Mesenchymal stem cell (in vitro differentiated cells and primary cell): ENCODE measurements around the gene RCBTB2.

Experiments
- DNase-seq: peaks from one replicate; pipeline ENCODE4 v3.0.0-alpha.2; 2013
- H2AFZ ChIP-seq: one replicate; pipeline ENCODE4 v1.6.1; 2013; ENCODE audit warnings: low read depth, mild to moderate bottlenecking, control low read depth, inconsistent platforms, low read length, moderate library complexity
- H2AK5ac ChIP-seq: 2 replicates; pipeline ENCODE4 v1.6.1; 2013; ENCODE audit warnings: low read length, moderate library complexity, mild to moderate bottlenecking, inconsistent platforms; ENCODE audit not compliant: severe bottlenecking
- H2BK120ac ChIP-seq: one replicate; pipeline ENCODE4 v1.6.1; 2013; ENCODE audit warnings: low read depth, mild to moderate bottlenecking, inconsistent platforms, low read length, moderate library complexity
- H2BK12ac ChIP-seq, 2 experiments: one replicate each; pipeline ENCODE4 v1.6.1; 2013; ENCODE audit warnings: inconsistent platforms in 2 of 2, low read length in 2 of 2, mild to moderate bottlenecking in 2 of 2, moderate library complexity in 2 of 2, control low read depth in 1 of 2
- H2BK15ac ChIP-seq: one replicate; pipeline ENCODE4 v1.6.1; 2013; ENCODE audit warnings: mild to moderate bottlenecking, low read depth, inconsistent platforms; ENCODE audit not compliant: poor library complexity, severe bottlenecking
- H2BK5ac ChIP-seq: 2 replicates; pipeline ENCODE4 v1.6.1; 2013; ENCODE audit warnings: low read depth, mild to moderate bottlenecking, low read length, control low read depth, inconsistent platforms; ENCODE audit not compliant: poor library complexity, severe bottlenecking
- H3K14ac ChIP-seq, 2 experiments: one replicate each; pipeline ENCODE4 v1.6.1; 2013; ENCODE audit warnings: inconsistent platforms in 2 of 2, low read length in 2 of 2, control low read depth in 1 of 2, mild to moderate bottlenecking in 1 of 2, moderate library complexity in 1 of 2
- H3K18ac ChIP-seq, 2 experiments: one replicate each; pipeline ENCODE4 v1.6.1; 2013; ENCODE audit warnings: inconsistent platforms in 2 of 2, low read length in 2 of 2, control low read depth in 1 of 2, low read depth in 1 of 2, mild to moderate bottlenecking in 1 of 2
- H3K23ac ChIP-seq, 2 experiments: one replicate each; pipeline ENCODE4 v1.6.1; 2013; ENCODE audit warnings: inconsistent platforms in 2 of 2, low read length in 2 of 2, mild to moderate bottlenecking in 2 of 2, moderate library complexity in 2 of 2, control low read depth in 1 of 2
- H3K27ac ChIP-seq: 2 replicates; pipeline ENCODE4 v1.5.1; 2013; ENCODE audit warnings: mild to moderate bottlenecking, moderate library complexity, low read length, control low read depth, inconsistent platforms; ENCODE audit not compliant: poor library complexity, severe bottlenecking
- H3K27me3 ChIP-seq, 2 experiments: 2 replicates each; pipeline versions ENCODE4 v1.6.1 to v1.7.0; 2013; ENCODE audit warnings: low read length in 2 of 2, mild to moderate bottlenecking in 2 of 2, moderate library complexity in 2 of 2, control low read depth in 1 of 2, inconsistent platforms in 1 of 2; ENCODE audit not compliant: control insufficient read depth in 1 of 2, insufficient read depth in 1 of 2
- H3K36me3 ChIP-seq, 2 experiments: 2 replicates each; pipeline versions ENCODE4 v1.6.1 to v1.7.0; 2013; ENCODE audit warnings: low read length in 2 of 2, control low read depth in 1 of 2, inconsistent platforms in 1 of 2, low read depth in 1 of 2, mild to moderate bottlenecking in 1 of 2; ENCODE audit not compliant: insufficient read depth in 2 of 2, control insufficient read depth in 1 of 2
- H3K4ac ChIP-seq, 2 experiments: one replicate each; pipeline ENCODE4 v1.6.1; 2013; ENCODE audit warnings: inconsistent platforms in 2 of 2, low read length in 2 of 2, mild to moderate bottlenecking in 2 of 2, moderate library complexity in 2 of 2, control low read depth in 1 of 2, low read depth in 1 of 2
- H3K4me1 ChIP-seq: 2 replicates; pipeline ENCODE4 v1.6.1; 2013; ENCODE audit warnings: low read depth, low read length, control low read depth; ENCODE audit not compliant: control insufficient read depth, insufficient read depth
- H3K4me2 ChIP-seq: 2 replicates; pipeline ENCODE4 v1.6.1; 2013; ENCODE audit warnings: low read length, mild to moderate bottlenecking, inconsistent platforms; ENCODE audit not compliant: poor library complexity, severe bottlenecking
- H3K4me3 ChIP-seq, 2 experiments: 2 replicates each; pipeline versions ENCODE4 v1.5.1 to v1.7.0; 2013; ENCODE audit warnings: low read length in 2 of 2, mild to moderate bottlenecking in 2 of 2, control low read depth in 1 of 2, low read depth in 1 of 2; ENCODE audit not compliant: insufficient read depth in 1 of 2
- H3K79me1 ChIP-seq: replicated peaks from 2 replicates; pipeline ENCODE4 v1.6.1; 2013; ENCODE audit warnings: mild to moderate bottlenecking, control low read depth, low read length, inconsistent platforms; ENCODE audit not compliant: poor library complexity, severe bottlenecking
- H3K9ac ChIP-seq: 2 replicates; pipeline ENCODE4 v1.7.0; 2013; ENCODE audit warnings: mild to moderate bottlenecking, low read length, moderate library complexity
- H3K9me3 ChIP-seq: 2 replicates; pipeline ENCODE4 v1.7.0; 2013; ENCODE audit warnings: mild to moderate bottlenecking, low read length; ENCODE audit not compliant: control insufficient read depth
- H4K8ac ChIP-seq: one replicate; pipeline ENCODE4 v1.6.1; 2013; ENCODE audit warnings: inconsistent platforms, mild to moderate bottlenecking, low read length, moderate library complexity
- H4K91ac ChIP-seq: one replicate; pipeline ENCODE4 v1.6.1; 2013; ENCODE audit warnings: mild to moderate bottlenecking, low read length, inconsistent platforms
- WGBS: methylation state at CpG from one replicate; pipeline ENCODE4 v1.1.7; 2013; ENCODE audit warnings: mixed read lengths; 5-methylcytosine and 5-hydroxymethylcytosine counted together

Gene RCBTB2

DNA sequence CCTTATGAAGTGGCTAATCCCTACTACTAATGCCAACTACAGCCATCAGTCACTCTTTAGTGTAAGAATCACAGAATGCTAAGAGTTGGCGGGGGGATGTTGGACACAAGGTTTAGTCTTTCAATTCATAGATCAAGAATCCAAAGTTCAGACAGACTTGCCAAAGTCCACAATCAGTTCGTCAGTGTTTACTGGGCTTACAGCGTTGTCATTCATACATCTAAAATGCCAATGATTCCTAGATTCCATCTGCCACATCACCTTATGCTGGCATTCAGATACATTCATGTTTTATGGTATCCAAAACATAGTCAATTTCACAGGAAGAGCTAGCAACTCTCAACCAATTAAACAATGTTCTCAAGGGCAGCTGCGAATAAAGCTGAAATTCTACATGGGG is 18.1 kb downstream of the RCBTB2 start:
- H3K27ac ChIP-seq = no peak overlapping the region
- H4K91ac ChIP-seq = no peak overlapping the region
- no peak overlapping the region for H3K4me2 ChIP-seq
- no peak overlapping the region for H3K14ac ChIP-seq
- H3K27me3 ChIP-seq = no peaks in the 10 kb centered on the region
- no peak overlapping the region for H3K9ac ChIP-seq
- H2BK5ac ChIP-seq = no peak overlapping the region
- H2BK120ac ChIP-seq = no peak overlapping the region
- H3K4ac ChIP-seq = no peak overlapping the region
- no peak for DNase-seq
- WGBS = 97% methylated on average over 4 of the region's 4 CpGs
- no peaks in the 10 kb centered on the region for H3K9me3 ChIP-seq
- no peaks in the 10 kb centered on the region for H3K79me1 ChIP-seq
- H2AK5ac ChIP-seq = no peak overlapping the region
- no peak overlapping the region for H2AFZ ChIP-seq
- H4K8ac ChIP-seq = no peak overlapping the region
- no peak overlapping the region for H2BK15ac ChIP-seq
- H3K4me3 ChIP-seq = no peak overlapping the region
- H3K23ac ChIP-seq = no peak overlapping the region
- H2BK12ac ChIP-seq = no peak overlapping the region
- H3K18ac ChIP-seq = no peak overlapping the region
- H3K4me1 ChIP-seq = no peaks in the 10 kb centered on the region
- peaks cover 3 to 6% of the 10 kb centered on the region in 2 experiments for H3K36me3 ChIP-seq

DNA sequence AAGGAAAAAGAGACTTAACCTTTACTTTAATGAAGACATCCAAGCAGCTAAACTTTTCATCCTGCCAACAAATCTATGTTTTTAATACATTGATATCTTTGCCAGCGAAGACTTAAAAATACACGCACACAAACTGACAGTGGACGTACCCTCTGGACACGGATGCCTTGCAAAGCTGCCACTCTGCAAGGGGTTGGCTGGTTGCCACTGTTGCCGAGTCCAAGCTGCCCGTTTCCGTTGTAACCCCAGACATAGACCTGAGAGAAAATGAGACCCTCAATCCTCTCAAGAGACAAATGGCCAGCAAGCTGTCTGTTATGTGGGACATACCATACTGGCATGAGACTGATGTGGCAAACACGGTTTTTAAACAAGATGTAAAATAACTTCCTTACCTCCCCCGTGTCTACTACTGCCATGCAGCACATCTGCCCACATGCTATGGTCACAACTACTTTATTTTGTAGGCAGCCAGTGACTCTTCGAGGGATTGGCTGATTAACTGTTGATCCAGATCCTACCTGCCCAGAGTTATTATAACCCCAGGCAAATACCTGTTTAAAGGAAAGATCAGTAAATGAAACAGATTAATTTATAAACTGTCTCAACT is 21.2 kb downstream of the RCBTB2 start:
- no peak overlapping the region for H2BK15ac ChIP-seq
- no peak overlapping the region for H4K91ac ChIP-seq
- H3K79me1 ChIP-seq = no peaks in the 10 kb centered on the region
- no peaks in the 10 kb centered on the region for H3K9me3 ChIP-seq
- no peak overlapping the region for H3K18ac ChIP-seq
- H2BK5ac ChIP-seq = no peak overlapping the region
- peaks cover 6 to 12% of the 10 kb centered on the region in 2 experiments for H3K36me3 ChIP-seq
- no peak overlapping the region for H3K27ac ChIP-seq
- no peaks in the 10 kb centered on the region for H3K27me3 ChIP-seq
- no peak overlapping the region for H2AFZ ChIP-seq
- H3K4me2 ChIP-seq = no peak overlapping the region
- H2BK120ac ChIP-seq = no peak overlapping the region
- no peak overlapping the region for H2AK5ac ChIP-seq
- no peak overlapping the region for H3K9ac ChIP-seq
- DNase-seq = no peak
- H3K4ac ChIP-seq = no peak overlapping the region
- H3K4me3 ChIP-seq = no peak overlapping the region
- no peak overlapping the region for H3K14ac ChIP-seq
- WGBS = 93% methylated on average over 10 of the region's 10 CpGs
- no peak overlapping the region for H4K8ac ChIP-seq
- H2BK12ac ChIP-seq = no peak overlapping the region
- H3K23ac ChIP-seq = no peak overlapping the region
- H3K4me1 ChIP-seq = no peaks in the 10 kb centered on the region

DNA sequence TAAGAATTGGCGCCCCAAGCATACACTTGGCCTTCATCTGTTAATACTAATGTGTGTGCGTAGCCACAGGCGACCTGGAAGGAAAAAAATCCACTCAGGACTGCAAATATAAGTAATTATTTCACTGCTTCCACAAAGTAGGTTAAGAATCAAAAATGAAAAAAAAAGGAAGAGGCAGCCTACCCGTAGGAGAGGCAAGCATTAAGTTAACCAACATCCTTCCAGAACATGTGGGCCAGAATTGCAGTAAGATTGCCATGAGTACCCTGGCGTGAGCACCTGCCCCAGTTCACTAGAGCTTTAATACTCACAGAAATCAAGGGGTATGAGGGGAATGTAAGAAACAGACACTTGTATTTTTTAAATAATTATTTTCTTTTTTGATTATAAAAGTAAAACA is 22.2 kb downstream of the RCBTB2 start:
- no peak overlapping the region for H3K4me2 ChIP-seq
- no peak for DNase-seq
- H3K4me3 ChIP-seq = no peak overlapping the region
- no peak overlapping the region for H3K18ac ChIP-seq
- H2BK12ac ChIP-seq = no peak overlapping the region
- no peak overlapping the region for H2BK15ac ChIP-seq
- WGBS = 92% methylated on average over 3 of the region's 5 CpGs
- H4K91ac ChIP-seq = no peak overlapping the region
- no peak overlapping the region for H2BK120ac ChIP-seq
- no peak overlapping the region for H3K14ac ChIP-seq
- H3K23ac ChIP-seq = no peak overlapping the region
- no peaks in the 10 kb centered on the region for H3K4me1 ChIP-seq
- H3K9me3 ChIP-seq = no peaks in the 10 kb centered on the region
- no peak overlapping the region for H3K4ac ChIP-seq
- no peak overlapping the region for H4K8ac ChIP-seq
- no peaks in the 10 kb centered on the region for H3K79me1 ChIP-seq
- H3K9ac ChIP-seq = no peak overlapping the region
- no peaks in the 10 kb centered on the region for H3K27me3 ChIP-seq
- no peak overlapping the region for H2BK5ac ChIP-seq
- H2AK5ac ChIP-seq = no peak overlapping the region
- peaks cover 6 to 14% of the 10 kb centered on the region in 2 experiments for H3K36me3 ChIP-seq
- H2AFZ ChIP-seq = no peak overlapping the region
- no peak overlapping the region for H3K27ac ChIP-seq

DNA sequence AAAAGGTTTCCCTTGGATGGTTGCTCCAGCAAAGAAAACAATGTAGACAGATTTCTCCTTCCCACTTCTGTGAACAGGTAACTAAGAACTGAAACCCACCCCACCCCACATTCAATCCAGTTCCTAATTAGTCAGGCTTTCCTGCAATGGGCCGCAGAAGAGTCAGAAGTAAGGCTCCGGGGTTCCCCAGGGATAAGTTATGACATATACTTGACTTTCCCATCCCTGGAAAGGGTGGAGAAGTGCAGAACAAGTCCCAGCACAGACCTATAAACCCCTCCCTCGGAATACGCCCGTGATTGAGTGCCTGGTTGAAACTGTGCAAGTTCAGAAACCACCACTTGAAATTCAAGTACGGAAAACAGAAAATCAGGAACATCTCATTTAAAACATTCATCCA is 24.9 kb downstream of the RCBTB2 start:
- no peak overlapping the region for H3K9ac ChIP-seq
- no peak for DNase-seq
- 91% methylated on average over 6 of the region's 6 CpGs for WGBS

More for the DNA sequence above, 24.9 kb downstream of the RCBTB2 start:
- Histone ChIP-seq H3K4me3 (no peak overlapping the region), H3K27me3 (no peaks in the 10 kb centered on the region), H3K36me3 (peaks cover 6 to 14% of the 10 kb centered on the region in 2 experiments), H4K91ac (no peak overlapping the region), H3K14ac (no peak overlapping the region), H3K4me1 (no peaks in the 10 kb centered on the region), H3K18ac (no peak overlapping the region), H2AFZ (no peak overlapping the region), H3K79me1 (no peaks in the 10 kb centered on the region), H3K4ac (no peak overlapping the region), H3K4me2 (no peak overlapping the region), H2AK5ac (no peak overlapping the region), H3K9me3 (no peaks in the 10 kb centered on the region), H2BK120ac (no peak overlapping the region), H2BK12ac (no peak overlapping the region), H2BK15ac (no peak overlapping the region), H4K8ac (no peak overlapping the region), H3K27ac (no peak overlapping the region), H2BK5ac (no peak overlapping the region), H3K23ac (no peak overlapping the region)
